Stimulated activated CD8-positive, alpha-beta memory T cell treated with anti-CD3 and anti-CD28 coated beads, Interleukin-15, amount 100 ng/mL, for 1 hour (primary cell): ENCODE data around the gene LRCH3.

Experiments
- DNase-seq: peaks from one replicate; pipeline ENCODE4 v3.0.0-alpha.2; 2020; ENCODE audit warnings: low read depth

The LRCH3 gene

GRCh38 chr3:197833930-197834715, 43.1 kb downstream of the LRCH3 start:
- no peak for DNase-seq

GRCh38 chr3:197835509-197835908, 44.5 kb downstream of the LRCH3 start:
- DNase-seq: no peak

- no peak for DNase-seq
Observed at GRCh38 chr3:197836244-197836643, 45.2 kb downstream of the LRCH3 start.

GRCh38 chr3:197837282-197837681, 46.2 kb downstream of the LRCH3 start:
- no peak for DNase-seq

GRCh38 chr3:197841789-197842188, 50.7 kb downstream of the LRCH3 start:
- DNase-seq: no peak

- no peak for DNase-seq
Observed at GRCh38 chr3:197846491-197846890, 55.4 kb downstream of the LRCH3 start.

- DNase-seq: no peak
Observed at GRCh38 chr3:197847866-197848401, 56.9 kb downstream of the LRCH3 start.

GRCh38 chr3:197854596-197855343, 63.7 kb downstream of the LRCH3 start:
- DNase-seq: no peak

GRCh38 chr3:197855571-197855970, 64.5 kb downstream of the LRCH3 start:
- DNase-seq: no peak

GRCh38 chr3:197856199-197856816, 65.3 kb downstream of the LRCH3 start:
- DNase-seq: no peak

- no peak for DNase-seq
Observed at GRCh38 chr3:197858133-197858532, 67.1 kb downstream of the LRCH3 start.

- no peak for DNase-seq
Observed at GRCh38 chr3:197858598-197858997, 67.5 kb downstream of the LRCH3 start.

- no peak for DNase-seq
Observed at GRCh38 chr3:197866035-197866434, 75.0 kb downstream of the LRCH3 start.

- DNase-seq: no peak
Observed at GRCh38 chr3:197873329-197873728, 82.3 kb downstream of the LRCH3 start.

- no peak for DNase-seq
Observed at GRCh38 chr3:197874064-197874463, 83.0 kb downstream of the LRCH3 start.

GRCh38 chr3:197874653-197875052, 83.6 kb downstream of the LRCH3 start:
- DNase-seq: no peak

- no peak for DNase-seq
Observed at GRCh38 chr3:197877902-197878301, 86.8 kb downstream of the LRCH3 start.

- no peak for DNase-seq
Observed at GRCh38 chr3:197878427-197878826, 87.4 kb downstream of the LRCH3 start.

GRCh38 chr3:197880491-197881269, 89.6 kb downstream of the LRCH3 start:
- no peak for DNase-seq

- no peak for DNase-seq
Observed at GRCh38 chr3:197881270-197881969, 90.4 kb downstream of the LRCH3 start.

- DNase-seq: no peak
Observed at GRCh38 chr3:197881970-197882338, 90.9 kb downstream of the LRCH3 start.
